Liver (tissue), 3 donors: ENCODE results near the gene GOLGA6D.

Experiments used
- CTCF ChIP-seq: fragments of 150-350 bp; IDR thresholded peaks from 2 replicates; pipeline ENCODE4 v1.5.1; 2017; ENCODE audit warnings: improper control_type of control experiment, low read depth, low read length; ENCODE audit not compliant: missing input control
- FOXA2 ChIP-seq: IDR thresholded peaks from 2 replicates; pipeline ENCODE4 v1.6.1; 2016; ENCODE audit warnings: antibody characterized with exemption
- HNF4A ChIP-seq, 2 donors: conservative IDR thresholded peaks; 2 replicates each; pipeline ENCODE4 v1.6.1; 2016; ENCODE audit warnings: antibody characterized with exemption in 2 of 2, mild to moderate bottlenecking in 2 of 2
- RAD21 ChIP-seq, 2 donors: IDR thresholded peaks; 2 replicates each; pipeline ENCODE4 v1.6.1; 2016; ENCODE audit warnings: antibody characterized with exemption in 2 of 2, mild to moderate bottlenecking in 2 of 2
- RXRA ChIP-seq, 2 donors: IDR thresholded peaks; 2 replicates each; pipeline ENCODE4 v1.6.1; 2017 to 2018; ENCODE audit warnings: antibody characterized with exemption in 2 of 2, mild to moderate bottlenecking in 1 of 2
- TAF1 ChIP-seq: conservative IDR thresholded peaks from 2 replicates; pipeline ENCODE4 v1.6.1; 2016; ENCODE audit warnings: antibody characterized with exemption, mild to moderate bottlenecking
- donor health status: healthy.
- donor health status: healthy.

GRCh38 chr15:75307778-75308390 is 25.2 kb downstream of the GOLGA6D start:
- TF ChIP-seq CTCF (peak; percentile 52), FOXA2 (no peak), HNF4A (conservative IDR thresholded peaks at IDR 0.05) (no peak), RAD21 (IDR thresholded peaks at IDR 0.05) (peak; percentile 74 to 85), RXRA (IDR thresholded peaks at IDR 0.05) (no peak), TAF1 (no peak)
